ENCODE results near the gene C3orf18.

GRCh38 chr3:50616003-50616769 lies 48.6 kb upstream of the C3orf18 start:
- TF ChIP-seq CTCF (IDR thresholded peaks at IDR 0.05) (peak; percentile 94 to 99 (median 98)), POLR2A (IDR thresholded peaks at IDR 0.05) (no peak)
